GM20000 (cell line): ENCODE measurements around the gene B3GNT5.

Experiments used
- DNase-seq: peaks from one replicate; pipeline ENCODE4 v3.0.0; 2012; ENCODE audit warnings: low spot score
- TF ChIP-seq, protein P1 (sequence below): IDR thresholded peaks from 2 replicates; pipeline ENCODE4 v1.5.1; 2012; ENCODE audit warnings: mild to moderate bottlenecking, control low read depth; ENCODE audit errors: extremely low read depth, missing control alignments

B3GNT5 gene

DNA sequence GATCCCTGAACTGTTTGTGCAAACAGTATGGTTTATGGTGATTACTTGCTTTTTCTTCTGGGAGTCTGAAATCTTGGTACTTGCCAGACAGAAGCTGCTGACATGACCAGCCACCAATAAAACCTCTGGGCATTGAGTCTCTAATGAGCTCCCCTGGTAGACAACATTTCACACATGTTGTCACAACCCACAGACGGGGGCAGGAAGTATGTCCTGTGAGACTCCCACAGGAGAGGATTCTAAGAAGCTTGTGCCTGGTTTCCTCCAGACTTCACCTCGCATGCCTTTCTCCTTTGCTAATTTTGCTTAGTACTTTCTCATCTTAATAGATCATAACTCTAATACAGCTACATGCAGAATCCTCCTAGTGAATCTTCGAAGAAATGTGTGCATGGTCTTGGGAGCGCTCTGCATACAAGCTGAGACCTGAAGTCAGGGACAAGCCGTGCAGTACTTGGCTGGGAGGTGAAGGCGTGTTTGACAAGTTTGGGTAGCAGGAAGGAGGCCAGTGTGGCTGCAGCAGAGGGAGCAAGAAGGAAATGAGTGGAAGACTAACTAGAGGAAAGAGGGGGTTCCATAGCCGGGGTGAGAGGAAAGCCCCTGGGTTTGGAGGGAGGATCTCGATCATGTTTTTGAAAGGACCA is 49.0 kb downstream of the B3GNT5 start:
- TF ChIP-seq, protein P1, sequence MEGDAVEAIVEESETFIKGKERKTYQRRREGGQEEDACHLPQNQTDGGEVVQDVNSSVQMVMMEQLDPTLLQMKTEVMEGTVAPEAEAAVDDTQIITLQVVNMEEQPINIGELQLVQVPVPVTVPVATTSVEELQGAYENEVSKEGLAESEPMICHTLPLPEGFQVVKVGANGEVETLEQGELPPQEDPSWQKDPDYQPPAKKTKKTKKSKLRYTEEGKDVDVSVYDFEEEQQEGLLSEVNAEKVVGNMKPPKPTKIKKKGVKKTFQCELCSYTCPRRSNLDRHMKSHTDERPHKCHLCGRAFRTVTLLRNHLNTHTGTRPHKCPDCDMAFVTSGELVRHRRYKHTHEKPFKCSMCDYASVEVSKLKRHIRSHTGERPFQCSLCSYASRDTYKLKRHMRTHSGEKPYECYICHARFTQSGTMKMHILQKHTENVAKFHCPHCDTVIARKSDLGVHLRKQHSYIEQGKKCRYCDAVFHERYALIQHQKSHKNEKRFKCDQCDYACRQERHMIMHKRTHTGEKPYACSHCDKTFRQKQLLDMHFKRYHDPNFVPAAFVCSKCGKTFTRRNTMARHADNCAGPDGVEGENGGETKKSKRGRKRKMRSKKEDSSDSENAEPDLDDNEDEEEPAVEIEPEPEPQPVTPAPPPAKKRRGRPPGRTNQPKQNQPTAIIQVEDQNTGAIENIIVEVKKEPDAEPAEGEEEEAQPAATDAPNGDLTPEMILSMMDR = no peak
- no peak for DNase-seq

DNA sequence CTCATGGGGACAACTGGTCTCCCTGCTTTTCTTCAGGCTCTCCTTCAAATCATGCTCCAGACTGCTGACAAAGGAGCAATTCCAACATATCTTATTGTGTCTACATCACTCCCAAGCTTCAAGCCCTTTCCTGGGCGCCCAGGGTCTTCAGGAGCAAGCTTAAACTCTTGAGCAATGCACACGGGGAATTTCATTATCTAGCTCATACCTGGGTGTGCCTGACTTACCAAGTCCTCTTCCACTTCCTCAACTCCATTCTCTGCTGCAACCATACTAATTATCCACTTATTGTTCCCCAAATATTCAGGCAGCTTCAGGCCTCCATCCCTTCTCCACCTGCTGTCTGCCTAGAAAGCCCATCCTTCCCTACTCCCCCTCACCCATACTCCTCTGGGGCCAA is 50.6 kb downstream of the B3GNT5 start:
- no peak for DNase-seq
- TF ChIP-seq, protein P1 = no peak

DNA sequence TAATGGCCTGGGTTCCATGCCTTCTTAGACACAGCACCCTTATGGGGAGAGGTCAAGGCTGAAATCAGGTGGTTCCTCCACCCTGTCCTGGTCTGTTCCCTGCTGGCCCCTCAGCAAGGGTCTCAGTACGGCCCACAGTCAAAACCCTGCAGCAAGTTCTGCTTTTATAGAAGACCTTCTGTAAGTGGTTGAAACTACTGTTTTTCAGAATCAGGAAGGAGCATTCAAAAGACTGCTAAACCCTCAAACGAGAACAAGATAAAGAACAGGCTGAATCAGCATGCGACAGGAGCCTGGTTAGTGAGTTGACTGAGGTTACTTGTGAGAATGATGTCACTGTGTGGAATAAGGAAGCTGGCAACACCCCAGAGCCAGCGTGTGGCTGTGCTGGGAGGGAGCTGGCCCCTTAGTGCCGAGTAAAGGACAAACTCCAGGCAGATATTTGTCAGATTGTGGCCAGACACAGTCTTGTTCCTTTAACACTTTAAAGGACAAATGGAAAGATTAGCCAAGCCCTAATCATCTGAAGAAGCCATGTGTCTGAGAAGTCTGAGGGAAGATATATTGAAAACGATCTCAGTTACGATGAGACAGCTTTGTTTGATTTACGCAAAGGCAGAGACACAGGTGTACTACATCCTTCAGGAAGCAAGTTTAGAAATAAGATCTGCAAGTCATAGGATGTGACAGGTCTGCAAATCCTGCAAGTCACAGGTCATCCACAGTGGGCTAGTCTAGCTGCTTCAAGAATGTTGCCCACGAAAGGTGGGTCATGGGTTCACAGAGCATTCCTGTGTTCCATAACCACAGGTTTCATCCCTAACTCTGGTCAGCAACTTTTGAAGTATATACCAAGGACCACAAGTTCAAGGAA is 54.0 kb downstream of the B3GNT5 start:
- TF ChIP-seq, protein P1 = no peak

DNA sequence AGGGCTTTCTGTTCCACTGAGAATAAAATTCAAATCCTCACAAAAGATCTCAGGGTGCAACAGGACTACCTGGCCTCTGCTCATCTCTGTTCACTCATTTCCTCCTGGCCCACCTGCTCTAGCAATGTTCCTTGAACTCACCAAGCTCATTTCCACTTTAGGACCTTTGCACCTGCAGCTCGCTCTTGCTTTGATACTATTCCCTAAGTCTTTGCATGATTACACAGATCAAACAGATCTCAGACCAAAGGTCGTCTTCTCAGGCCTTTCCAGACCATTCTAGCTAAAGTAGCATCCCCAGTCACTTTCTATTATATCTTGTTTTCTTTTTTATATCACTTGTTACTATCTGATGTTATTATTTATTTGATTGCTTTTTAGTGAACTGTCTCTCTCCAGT is 54.7 kb downstream of the B3GNT5 start:
- TF ChIP-seq, protein P1 = no peak
- no peak for DNase-seq

More for the DNA sequence above, 54.0 kb downstream of the B3GNT5 start:
- peak; percentile 49 for DNase-seq

DNA sequence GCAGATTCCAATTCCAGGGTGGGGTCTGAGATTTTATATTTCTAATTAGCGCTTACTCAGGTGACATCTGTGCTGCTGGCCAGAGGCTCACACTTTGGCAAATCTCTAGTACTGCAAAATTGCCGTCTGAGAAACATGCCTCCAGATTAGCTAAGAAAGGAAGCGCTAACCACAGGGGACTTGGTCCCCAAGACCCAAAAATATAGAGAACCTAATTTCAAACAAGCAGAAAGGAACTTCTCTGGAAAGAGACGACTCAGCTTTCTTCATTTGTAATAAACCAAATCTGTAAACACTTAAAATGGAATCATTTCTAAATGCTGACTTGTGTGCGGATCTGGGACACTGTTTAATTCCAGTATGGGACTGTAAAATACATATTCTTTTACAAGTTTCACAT is 55.7 kb downstream of the B3GNT5 start:
- no peak for DNase-seq
- TF ChIP-seq, protein P1 = no peak

DNA sequence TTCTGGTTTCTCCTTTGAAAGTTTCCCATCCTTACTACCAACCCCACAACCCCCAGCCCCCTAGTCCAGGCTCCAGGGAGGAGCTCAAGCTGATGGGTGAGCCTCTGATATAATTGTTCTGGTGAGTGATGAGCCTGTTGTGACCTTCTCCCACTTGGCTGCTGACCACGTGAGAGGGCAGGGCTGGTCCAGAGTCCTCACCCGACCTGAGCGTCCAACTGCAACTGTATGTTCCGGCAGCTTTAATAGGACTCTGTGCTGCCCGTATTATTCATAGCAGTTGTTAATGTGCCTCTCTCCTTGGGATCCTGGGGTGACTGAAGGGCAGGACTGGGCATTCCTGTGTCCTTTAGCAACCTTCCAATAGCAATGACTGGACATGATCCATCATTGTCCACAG is 56.2 kb downstream of the B3GNT5 start:
- TF ChIP-seq, protein P1 = no peak
- DNase-seq = no peak

DNA sequence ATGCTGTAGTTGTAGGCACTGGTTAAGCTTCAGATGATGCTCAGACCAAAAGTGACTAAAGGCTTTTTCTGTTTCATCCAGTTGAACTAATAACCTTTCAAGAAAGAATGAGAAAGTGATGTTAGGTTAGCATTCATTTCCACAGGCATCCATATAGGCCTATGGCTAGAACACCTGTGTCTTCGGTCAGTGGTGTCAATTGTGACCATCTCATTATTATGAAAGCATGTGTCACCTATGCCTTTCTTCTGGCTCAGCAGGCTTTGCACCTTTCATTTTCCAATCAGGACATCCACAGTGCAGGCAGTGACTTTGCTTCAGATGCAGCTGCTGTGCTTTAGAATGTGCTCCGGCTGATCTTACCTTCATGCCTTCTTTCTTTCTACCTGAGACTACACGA is 57.9 kb downstream of the B3GNT5 start:
- TF ChIP-seq, protein P1 = no peak
- no peak for DNase-seq
